Measurements from ENCODE around the gene PPP6R1. TPM values are rescaled to one million over a fixed set of nuclear protein-coding genes. Genes with fewer than 3 reads are reported as not detected.

The PPP6R1 gene
- total RNA-seq, 1 experiment from 2014 or later: 96.7 TPM

DNA sequence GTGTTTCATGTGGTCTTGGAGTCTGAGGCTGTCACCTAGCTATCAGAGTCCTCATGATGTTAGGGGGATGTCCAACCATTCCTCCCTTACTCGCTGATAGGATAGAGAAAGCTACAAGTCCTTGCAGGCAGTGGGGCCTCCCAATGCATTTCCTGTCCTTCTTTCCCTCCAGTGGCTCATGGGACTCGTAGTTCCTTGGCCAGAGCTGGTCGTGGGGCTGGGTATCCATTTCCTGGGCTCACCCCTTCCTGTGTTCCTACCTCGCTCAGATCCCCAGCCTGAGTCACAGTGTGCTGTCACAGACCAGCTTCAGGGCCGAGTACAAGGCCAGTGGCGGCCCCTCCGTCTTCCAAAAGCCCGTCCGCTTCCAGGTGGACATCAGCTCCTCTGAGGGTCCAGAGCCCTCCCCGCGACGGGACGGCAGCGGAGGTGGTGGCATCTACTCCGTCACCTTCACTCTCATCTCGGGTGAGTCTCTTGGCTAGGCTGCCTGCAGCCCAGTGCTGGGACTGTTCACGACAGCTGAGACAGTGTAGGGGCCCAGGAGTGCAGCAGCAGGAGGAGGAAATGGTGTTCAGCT, 47.3 kb upstream of the PPP6R1 start:
- intact Hi-C loops (cut with micrococcal nuclease): no loop called here
- POLR2A ChIA-PET: no interaction called here
- ATAC-seq: no peak

DNA sequence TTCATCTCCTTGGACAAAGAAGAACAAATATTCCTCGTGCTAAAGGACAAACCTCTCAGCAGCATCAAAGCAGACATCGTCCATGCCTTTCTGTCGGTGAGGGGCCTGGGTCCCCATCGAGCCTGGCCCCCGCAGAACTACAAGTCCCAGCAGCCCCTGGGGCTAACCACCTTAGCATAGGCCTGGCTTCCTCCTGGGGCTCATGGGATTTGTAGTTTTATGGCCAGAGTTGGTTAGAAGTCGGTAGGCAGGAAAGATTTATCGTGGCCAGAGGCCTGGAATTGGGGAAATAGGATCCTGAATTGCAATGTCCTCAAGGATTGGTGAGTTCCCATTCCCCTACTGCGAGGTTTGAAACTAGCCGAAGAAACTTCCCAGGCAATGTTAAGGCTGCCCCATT, 46.7 kb upstream of the PPP6R1 start:
- no peak for DNase-seq (ENCODE audit: low read depth, low spot score)
- ChIA-PET CTCF (no interaction called here), RAD21 (ENCODE audit: low non-redundant PET in 1 of 2, low total read pairs in 2 of 2, uncharacterized antibody in 2 of 2, unreplicated experiment in 2 of 2) (no interaction called here), POLR2A (no interaction called here)
- Histone ChIP-seq H3K79me2 (ENCODE audit: insufficient read depth, low read length) (no peaks in the 10 kb centered on the region), H3K9me2 (ENCODE audit: insufficient read depth) (no peaks in the 10 kb centered on the region), H3K4me3 (replicated peaks in 1 of 2; ENCODE audit: low read depth in 1 of 2, low read length in 2 of 2) (no peak overlapping the region), H2AFZ (ENCODE audit: low read depth, low read length, poor library complexity, severe bottlenecking) (no peak overlapping the region), H3K27ac (ENCODE audit: low read depth, low read length) (no peak overlapping the region), H3K4me1 (ENCODE audit: control insufficient read depth in 1 of 2, insufficient read depth in 2 of 2, low read length in 2 of 2) (peaks cover 0 to 7% of the 10 kb centered on the region in 2 experiments; a peak in 1 of 4 replicates), H3K4me2 (ENCODE audit: low read length) (no peak overlapping the region), H4K20me1 (ENCODE audit: insufficient read depth) (no peaks in the 10 kb centered on the region), H3K36me3 (ENCODE audit: control insufficient read depth in 1 of 2, insufficient read depth in 2 of 2, low read length in 2 of 2) (peaks cover 13 to 19% of the 10 kb centered on the region in 2 experiments; a peak in 3 of 4 replicates), H3K9ac (ENCODE audit: low read length) (no peak overlapping the region), H3K27me3 (ENCODE audit: insufficient read depth, low read length) (no peaks in the 10 kb centered on the region), H3K9me3 (ENCODE audit: control insufficient read depth in 1 of 2, insufficient read depth in 1 of 2, low read depth in 1 of 2, low read length in 2 of 2) (no peaks in the 10 kb centered on the region)
- peak; percentile 71 for ATAC-seq
- 0 out of 2 replicates have a peak, but pooled peaks have one; percentile 30 for TF ChIP-seq POLR2AphosphoS5 (IDR thresholded peaks at IDR 0.05; ENCODE audit: low read depth, low read length)
- TF ChIP-seq FOSL1 (IDR thresholded peaks at IDR 0.05; ENCODE audit: low read depth): no peak
- no peak for TF ChIP-seq SP1 (IDR thresholded peaks at IDR 0.05; ENCODE audit: low read depth)
- intact Hi-C loops (cut with micrococcal nuclease): no loop called here
- no TSS peak for BruUV-seq (replicated peaks)

More for the DNA sequence above, 47.3 kb upstream of the PPP6R1 start:
- ChIA-PET CTCF (no interaction called here), RAD21 (ENCODE audit: low non-redundant PET in 1 of 2, low total read pairs in 2 of 2, uncharacterized antibody in 2 of 2, unreplicated experiment in 2 of 2) (no interaction called here)
- Histone ChIP-seq H3K36me3 (ENCODE audit: control insufficient read depth in 1 of 2, insufficient read depth in 2 of 2, low read length in 2 of 2) (peaks cover 13 to 19% of the 10 kb centered on the region in 2 experiments; a peak in 3 of 4 replicates), H3K4me2 (ENCODE audit: low read length) (no peak overlapping the region), H3K4me1 (ENCODE audit: control insufficient read depth in 1 of 2, insufficient read depth in 2 of 2, low read length in 2 of 2) (peaks cover 0 to 7% of the 10 kb centered on the region in 2 experiments; a peak in 1 of 4 replicates), H3K79me2 (ENCODE audit: insufficient read depth, low read length) (no peaks in the 10 kb centered on the region), H3K9me3 (ENCODE audit: control insufficient read depth in 1 of 2, insufficient read depth in 1 of 2, low read depth in 1 of 2, low read length in 2 of 2) (no peaks in the 10 kb centered on the region), H3K27ac (ENCODE audit: low read depth, low read length) (no peak overlapping the region), H3K9ac (ENCODE audit: low read length) (no peak overlapping the region), H2AFZ (ENCODE audit: low read depth, low read length, poor library complexity, severe bottlenecking) (no peak overlapping the region), H3K4me3 (replicated peaks in 1 of 2; ENCODE audit: low read depth in 1 of 2, low read length in 2 of 2) (no peak overlapping the region), H4K20me1 (ENCODE audit: insufficient read depth) (no peaks in the 10 kb centered on the region), H3K27me3 (ENCODE audit: insufficient read depth, low read length) (no peaks in the 10 kb centered on the region), H3K9me2 (ENCODE audit: insufficient read depth) (no peaks in the 10 kb centered on the region)
- no TSS peak for BruUV-seq (replicated peaks)
- no peak for DNase-seq (ENCODE audit: low read depth, low spot score)
- TF ChIP-seq, protein P1, sequence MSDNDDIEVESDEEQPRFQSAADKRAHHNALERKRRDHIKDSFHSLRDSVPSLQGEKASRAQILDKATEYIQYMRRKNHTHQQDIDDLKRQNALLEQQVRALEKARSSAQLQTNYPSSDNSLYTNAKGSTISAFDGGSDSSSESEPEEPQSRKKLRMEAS (IDR thresholded peaks at IDR 0.05): no peak
- TF ChIP-seq CEBPB (IDR thresholded peaks at IDR 0.05; ENCODE audit: low read depth) (no peak), TCF7L2 (IDR thresholded peaks at IDR 0.05; ENCODE audit: borderline replicate concordance, extremely low read depth, insufficient read depth, insufficient read length) (no peak), EGR1 (IDR thresholded peaks at IDR 0.05; ENCODE audit: low read depth) (no peak), SP1 (IDR thresholded peaks at IDR 0.05; ENCODE audit: low read depth) (no peak), RAD21 (IDR thresholded peaks at IDR 0.05; ENCODE audit: low read depth) (no peak), EZH2phosphoT487 (IDR thresholded peaks at IDR 0.05; ENCODE audit: borderline replicate concordance) (no peak), POLR2A (IDR thresholded peaks at IDR 0.05; ENCODE audit: borderline replicate concordance, extremely low read depth, insufficient read depth, insufficient read length) (no peak)
